Subcutaneous abdominal adipose tissue (tissue), 5 donors: Measurements from ENCODE around the gene ZDHHC14.

ENCODE experiments used
- H3K27ac ChIP-seq: one replicate; pipeline ENCODE4 v1.7.0; 2013; ENCODE audit warnings: low read depth, mild to moderate bottlenecking, inconsistent platforms, low read length, moderate library complexity
- H3K27me3 ChIP-seq, 5 donors: one replicate each; pipeline ENCODE4 v1.7.0; 2013; ENCODE audit warnings: low read length in 5 of 5, inconsistent platforms in 1 of 5; ENCODE audit not compliant: control insufficient read depth in 5 of 5, insufficient read depth in 4 of 5
- H3K36me3 ChIP-seq, 5 donors: one replicate each; pipeline ENCODE4 v1.7.0; 2013; ENCODE audit warnings: low read length in 5 of 5; ENCODE audit not compliant: control insufficient read depth in 5 of 5, insufficient read depth in 5 of 5
- H3K4me1 ChIP-seq, 5 donors: one replicate each; pipeline ENCODE4 v1.7.0; 2013; ENCODE audit warnings: low read length in 5 of 5, mild to moderate bottlenecking in 3 of 5, moderate library complexity in 1 of 5; ENCODE audit not compliant: control insufficient read depth in 5 of 5, insufficient read depth in 5 of 5
- H3K4me3 ChIP-seq, 5 donors: one replicate each; pipeline ENCODE4 v1.7.0; 2013; ENCODE audit warnings: low read length in 5 of 5, low read depth in 1 of 5
- H3K9ac ChIP-seq, 5 donors: one replicate each; pipeline ENCODE4 v1.7.0; 2013; ENCODE audit warnings: low read length in 5 of 5, mild to moderate bottlenecking in 4 of 5, moderate library complexity in 3 of 5
- H3K9me3 ChIP-seq, 5 donors: one replicate each; pipeline ENCODE4 v1.7.0; 2013; ENCODE audit warnings: low read length in 5 of 5; ENCODE audit not compliant: control insufficient read depth in 5 of 5
- donor health status: healthy.
- donor health status: healthy.
- donor health status: healthy.
- donor health status: healthy.
- donor health status: healthy.

ZDHHC14 gene

DNA sequence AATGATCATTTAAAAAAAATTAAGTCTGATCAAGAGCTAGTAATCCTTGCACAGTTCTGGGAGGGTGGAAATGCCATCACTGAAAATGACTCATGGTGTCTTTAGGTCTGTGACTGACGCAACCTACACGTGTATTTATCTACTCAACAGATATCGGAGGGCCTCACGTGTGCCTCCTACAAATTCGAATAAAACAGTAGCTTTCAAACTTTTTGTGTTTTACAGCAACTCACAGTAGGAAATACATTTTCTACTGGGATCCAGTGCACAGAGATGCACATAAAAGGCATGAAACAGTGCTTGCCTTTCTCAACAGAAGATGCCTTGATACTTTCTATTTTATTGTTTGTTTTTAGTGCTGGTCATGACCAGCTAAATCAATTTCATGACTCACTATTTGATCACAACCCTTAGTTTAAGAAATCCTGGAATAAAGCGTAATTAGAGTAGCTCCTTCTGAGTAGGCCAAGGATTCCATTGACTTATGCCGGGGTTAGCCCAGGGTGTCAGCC is 232.1 kb downstream of the ZDHHC14 start:
- Histone ChIP-seq H3K4me1 (peaks cover 1 to 22% (median 16%) of the 10 kb centered on the region in 5 donors), H3K4me3 (no peak overlapping the region), H3K9me3 (no peaks in the 10 kb centered on the region), H3K36me3 (no peaks in the 10 kb centered on the region), H3K27ac (no peak overlapping the region), H3K9ac (no peak overlapping the region), H3K27me3 (no peaks in the 10 kb centered on the region)

DNA sequence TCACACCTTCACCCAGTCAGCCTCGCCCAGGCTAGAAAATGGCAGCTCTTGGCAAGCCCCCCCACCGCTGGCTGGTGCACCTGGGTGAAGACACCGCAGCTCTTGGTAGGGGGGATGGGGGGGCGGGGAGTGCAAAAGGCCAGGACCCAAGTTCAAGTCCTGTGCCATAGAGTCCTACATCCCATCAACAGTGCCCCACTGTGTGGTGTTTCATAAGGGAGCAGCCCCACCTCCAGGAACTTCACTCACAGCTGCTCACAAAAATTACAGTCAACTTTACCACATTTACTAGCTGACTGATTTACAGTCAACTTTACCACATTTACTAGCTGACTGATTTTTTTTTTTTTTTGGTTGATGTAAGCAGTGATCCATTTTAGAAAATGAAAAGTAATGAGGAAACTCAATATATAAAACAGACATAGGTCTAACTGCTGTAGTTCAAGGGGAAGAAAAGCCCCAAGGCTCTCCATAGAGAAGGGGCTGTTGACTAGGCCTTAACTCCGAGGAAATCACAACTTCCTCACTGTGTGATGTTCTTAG is 233.1 kb downstream of the ZDHHC14 start:
- Histone ChIP-seq H3K4me1 (peaks cover 1 to 22% (median 16%) of the 10 kb centered on the region in 5 donors), H3K27ac (peak overlapping the region; percentile 50), H3K9ac (peak overlapping the region in 1 of 5 donors; percentile 31), H3K4me3 (no peak overlapping the region), H3K36me3 (no peaks in the 10 kb centered on the region), H3K9me3 (no peaks in the 10 kb centered on the region), H3K27me3 (no peaks in the 10 kb centered on the region)

DNA sequence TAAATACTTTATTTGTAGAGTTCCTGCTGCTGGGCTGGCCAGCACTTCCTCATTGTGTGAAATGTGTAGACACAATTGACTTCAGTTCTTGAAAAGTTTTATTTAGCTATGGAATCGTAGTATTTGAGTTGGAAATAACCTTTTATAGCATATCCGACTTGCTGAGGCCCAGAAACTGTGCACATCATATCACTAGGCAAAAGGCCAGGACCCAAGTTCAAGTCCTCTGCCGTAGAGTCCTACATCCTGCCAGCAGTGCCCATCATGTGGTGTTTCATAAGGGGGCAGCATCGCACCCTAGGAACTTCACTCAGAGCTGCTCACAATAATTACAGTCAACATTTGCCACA is 234.4 kb downstream of the ZDHHC14 start:
- H3K27ac ChIP-seq, result no peak overlapping the region

DNA sequence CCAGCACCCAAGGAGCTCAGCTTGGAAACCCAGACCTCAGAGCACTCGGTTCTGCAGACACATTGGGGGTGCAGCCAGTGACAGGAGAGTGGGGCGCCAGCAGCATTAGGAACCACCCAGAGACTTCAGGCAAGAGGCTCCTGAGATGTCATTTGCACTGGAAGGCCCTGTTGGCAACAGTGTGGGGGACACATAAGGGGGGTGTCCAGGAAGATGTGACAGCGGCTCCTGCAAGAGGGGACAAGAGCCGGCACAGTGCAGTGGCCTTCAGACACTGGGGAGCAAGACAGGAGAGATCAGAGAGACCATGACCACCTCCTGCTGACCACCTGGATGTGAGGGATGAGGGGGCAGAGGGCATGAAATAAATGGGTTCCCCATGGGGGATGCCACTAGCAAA is 235.0 kb downstream of the ZDHHC14 start:
- H3K4me1 ChIP-seq, result peaks cover 1 to 22% (median 16%) of the 10 kb centered on the region in 5 donors
- no peaks in the 10 kb centered on the region for H3K27me3 ChIP-seq
- H3K27ac ChIP-seq, result no peak overlapping the region
- no peak overlapping the region for H3K9ac ChIP-seq
- H3K4me3 ChIP-seq, result no peak overlapping the region
- no peaks in the 10 kb centered on the region for H3K36me3 ChIP-seq
- no peaks in the 10 kb centered on the region for H3K9me3 ChIP-seq

More for the DNA sequence above, 234.4 kb downstream of the ZDHHC14 start:
- no peaks in the 10 kb centered on the region for H3K27me3 ChIP-seq
- H3K9me3 ChIP-seq, result no peaks in the 10 kb centered on the region
- H3K36me3 ChIP-seq, result no peaks in the 10 kb centered on the region
- H3K4me3 ChIP-seq, result no peak overlapping the region
- H3K4me1 ChIP-seq, result peaks cover 1 to 22% (median 16%) of the 10 kb centered on the region in 5 donors
- H3K9ac ChIP-seq, result peak overlapping the region in 1 of 5 donors; percentile 31

DNA sequence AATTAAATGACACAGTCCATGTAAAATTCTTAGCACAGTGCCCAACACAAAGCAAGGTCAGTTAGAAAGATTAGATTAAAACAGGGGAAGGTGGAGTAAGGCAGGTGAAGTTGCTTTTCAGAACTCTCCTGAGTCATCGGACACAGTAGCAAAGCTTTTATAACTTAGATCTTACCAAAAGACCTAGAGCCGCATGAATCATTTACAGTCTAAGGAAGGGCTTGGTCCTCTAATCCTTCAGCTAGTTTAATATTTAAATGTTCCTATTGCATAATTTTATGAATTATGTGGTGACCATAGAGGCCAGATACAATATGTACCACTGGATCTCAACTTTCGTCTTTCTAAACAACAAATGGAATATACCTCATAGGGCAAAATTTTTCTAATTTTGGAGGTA is 240.0 kb downstream of the ZDHHC14 start:
- no peaks in the 10 kb centered on the region for H3K27me3 ChIP-seq
- no peak overlapping the region for H3K9ac ChIP-seq
- peaks cover 0 to under 1% (median 0%) of the 10 kb centered on the region in 5 donors for H3K4me1 ChIP-seq
- H3K36me3 ChIP-seq, result no peaks in the 10 kb centered on the region
- H3K27ac ChIP-seq, result no peak overlapping the region
- H3K9me3 ChIP-seq, result no peaks in the 10 kb centered on the region
- H3K4me3 ChIP-seq, result no peak overlapping the region

DNA sequence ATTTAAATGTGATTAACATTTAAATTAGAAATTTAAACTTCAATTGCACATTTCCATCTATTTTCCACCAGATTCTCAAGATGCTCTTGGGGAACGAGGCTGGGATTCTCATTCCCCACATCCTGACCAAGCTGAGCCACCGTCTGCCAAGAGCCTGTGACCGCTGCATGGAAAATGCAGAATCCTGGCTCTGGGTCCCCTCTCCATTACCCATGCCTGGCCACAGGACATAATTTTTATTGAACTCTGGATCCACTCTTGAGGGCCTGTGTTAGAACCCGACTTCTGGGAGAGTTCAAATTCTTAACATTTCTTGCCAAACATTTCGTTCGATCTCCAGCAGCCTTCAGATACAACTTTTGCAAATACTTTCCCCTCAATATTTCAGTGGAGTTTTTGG is 240.4 kb downstream of the ZDHHC14 start:
- H3K36me3 ChIP-seq, result no peaks in the 10 kb centered on the region
- H3K9ac ChIP-seq, result no peak overlapping the region
- H3K4me1 ChIP-seq, result no peaks in the 10 kb centered on the region
- no peak overlapping the region for H3K4me3 ChIP-seq
- H3K9me3 ChIP-seq, result no peaks in the 10 kb centered on the region
- H3K27me3 ChIP-seq, result no peaks in the 10 kb centered on the region
- no peak overlapping the region for H3K27ac ChIP-seq

DNA sequence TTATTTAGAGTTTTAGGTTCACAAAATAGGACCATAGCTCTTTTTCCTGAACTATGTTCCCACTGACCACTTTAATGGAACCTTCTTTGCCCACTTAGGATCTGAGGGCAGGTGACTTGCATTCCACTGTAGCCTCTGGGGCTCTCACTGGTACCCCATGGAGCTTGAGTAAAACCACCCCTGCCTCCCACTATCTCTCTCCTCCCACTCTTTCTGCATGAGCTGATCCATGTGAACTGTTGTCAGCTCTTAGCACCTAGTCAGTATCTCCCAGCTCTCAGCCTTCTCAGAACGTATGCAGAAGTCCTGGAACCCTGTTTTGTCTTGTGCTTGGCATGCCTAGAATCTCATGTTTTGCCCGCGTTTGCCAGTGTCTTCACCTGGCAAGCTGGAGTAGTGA is 241.4 kb downstream of the ZDHHC14 start:
- no peaks in the 10 kb centered on the region for H3K4me1 ChIP-seq
- no peak overlapping the region for H3K27ac ChIP-seq
- H3K27me3 ChIP-seq, result no peaks in the 10 kb centered on the region
- H3K9ac ChIP-seq, result no peak overlapping the region
- no peak overlapping the region for H3K4me3 ChIP-seq
- no peaks in the 10 kb centered on the region for H3K9me3 ChIP-seq
- H3K36me3 ChIP-seq, result no peaks in the 10 kb centered on the region

DNA sequence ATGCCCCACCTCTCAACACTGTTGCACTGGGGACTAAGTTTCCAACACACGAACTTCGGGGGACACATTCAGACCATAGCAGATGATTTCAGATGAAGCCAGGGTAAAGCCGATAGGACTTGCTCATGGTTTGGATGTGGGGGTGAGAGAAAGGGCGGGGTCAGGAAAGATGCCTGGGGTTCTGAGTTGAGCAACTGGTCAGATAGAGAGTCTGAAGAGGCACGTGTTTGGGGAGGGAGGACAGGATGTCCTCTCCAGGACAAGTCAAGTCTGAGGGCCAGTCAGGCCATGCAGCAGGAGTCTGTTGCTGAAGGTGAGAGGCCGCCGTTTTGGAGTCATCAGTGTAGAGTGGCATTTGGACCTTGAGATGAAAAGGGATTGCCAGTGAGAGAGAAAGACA is 244.1 kb downstream of the ZDHHC14 start:
- Histone ChIP-seq H3K4me1 (no peaks in the 10 kb centered on the region), H3K27ac (no peak overlapping the region), H3K4me3 (no peak overlapping the region), H3K9me3 (no peaks in the 10 kb centered on the region), H3K27me3 (no peaks in the 10 kb centered on the region), H3K9ac (no peak overlapping the region), H3K36me3 (no peaks in the 10 kb centered on the region)

DNA sequence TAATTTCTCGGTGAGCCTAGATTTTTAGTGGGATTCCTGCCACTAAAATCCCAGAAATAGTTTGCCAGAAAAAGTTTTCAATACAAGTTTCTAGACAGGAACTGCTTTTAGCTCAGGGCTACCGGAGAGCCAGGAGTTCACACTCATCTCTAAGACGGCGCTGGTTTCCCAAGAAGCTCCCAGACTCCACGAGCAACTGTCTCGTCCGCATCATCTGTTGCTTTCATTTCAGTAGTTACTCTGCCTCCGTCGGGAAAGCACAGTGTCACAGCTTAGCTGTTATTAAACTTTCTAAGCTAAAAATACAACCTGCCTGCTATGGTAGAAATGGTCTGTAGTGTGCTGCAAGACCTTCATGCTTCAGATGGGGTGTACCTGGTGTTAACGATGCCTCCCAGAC is 244.8 kb downstream of the ZDHHC14 start:
- Histone ChIP-seq H3K9me3 (no peaks in the 10 kb centered on the region), H3K27me3 (no peaks in the 10 kb centered on the region), H3K4me1 (no peaks in the 10 kb centered on the region), H3K36me3 (peaks cover 0 to 5% (median 0%) of the 10 kb centered on the region in 5 donors), H3K4me3 (no peak overlapping the region), H3K27ac (no peak overlapping the region), H3K9ac (no peak overlapping the region)

DNA sequence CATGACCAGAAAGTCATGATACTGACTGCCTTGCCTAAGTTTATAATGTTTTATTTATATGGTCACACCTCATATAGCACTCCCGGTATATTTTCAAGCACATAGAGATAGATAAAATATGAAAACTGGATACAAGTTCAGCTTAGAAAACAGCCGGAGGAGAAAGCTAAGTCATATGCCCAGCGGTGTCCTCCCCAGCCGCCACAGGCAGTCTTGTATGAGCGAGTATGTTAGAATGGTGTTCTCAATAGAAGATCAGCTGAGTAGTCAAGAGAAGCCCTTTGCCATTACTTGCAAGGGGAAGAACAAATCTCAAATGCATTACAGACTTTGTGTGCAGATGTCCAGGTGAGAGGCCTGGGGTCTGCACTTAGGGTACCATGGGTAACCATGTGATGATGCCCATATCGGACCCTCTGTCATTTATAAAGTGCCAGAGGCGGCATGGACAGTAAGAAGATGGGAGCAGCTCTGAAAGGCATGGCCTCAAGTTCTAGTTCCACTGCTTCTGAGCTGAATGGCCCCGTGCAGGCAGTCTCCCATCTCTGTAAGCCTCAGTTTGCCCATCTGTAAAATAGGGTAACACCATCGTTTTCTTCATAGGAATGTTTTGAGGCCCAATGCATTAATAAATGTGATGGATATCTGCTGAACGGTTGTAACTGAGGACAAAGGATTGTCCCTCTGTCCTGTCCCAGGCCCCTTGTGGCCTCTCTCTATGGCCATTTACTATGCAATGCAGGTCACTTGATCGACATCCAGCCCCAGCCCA is 246.4 kb downstream of the ZDHHC14 start:
- H3K36me3 ChIP-seq, result peaks cover 0 to 7% (median 0%) of the 10 kb centered on the region in 5 donors
- no peaks in the 10 kb centered on the region for H3K9me3 ChIP-seq
- peaks cover 0 to 7% (median 2%) of the 10 kb centered on the region in 5 donors for H3K4me1 ChIP-seq
- no peak overlapping the region for H3K4me3 ChIP-seq
- no peak overlapping the region for H3K9ac ChIP-seq
- H3K27me3 ChIP-seq, result no peaks in the 10 kb centered on the region
- no peak overlapping the region for H3K27ac ChIP-seq
